Right lobe of liver (tissue), 6 donors: ENCODE measurements around the gene RNASEL. TPM values are rescaled to one million over a fixed set of nuclear protein-coding genes. Genes with fewer than 3 reads are reported as not detected.
"Not testable (repeated sequence)": the region's sequence is repeated elsewhere in the genome, so short reads cannot be mapped to it uniquely, and the experiment has no call there.

Experiments
- ATAC-seq, 4 donors: fragments of 200-7000 bp; cut with Tn5 transposase; one replicate each; pipeline ENCODE4 v1.9.1; 2020; ENCODE audit warnings: mild to moderate bottlenecking in 4 of 4, moderate library complexity in 4 of 4
- DNase-seq, 3 donors: peaks; one replicate each; pipeline ENCODE4 v3.0.0-alpha.2; 2020
- H3K27ac ChIP-seq, 3 donors: fragments of 200-600 bp; one replicate each; pipeline ENCODE4 v1.8.0; 2022
- H3K27me3 ChIP-seq, 2 donors: fragments of 200-600 bp; one replicate each; pipeline ENCODE4 v1.8.0; 2022
- H3K36me3 ChIP-seq, 4 donors: fragments of 200-600 bp; sonication (generic) in 1 of 4; one replicate each; pipeline versions ENCODE4 v1.5.1 to v1.8.0; 2017 to 2022; ENCODE audit warnings: control low read depth in 1 of 4
- H3K4me1 ChIP-seq, 4 donors: fragments of 200-600 bp; sonication (generic) in 1 of 4; one replicate each; pipeline versions ENCODE4 v1.5.1 to v1.8.0; 2017 to 2022; ENCODE audit warnings: control low read depth in 1 of 4
- H3K4me3 ChIP-seq, 3 donors: fragments of 200-600 bp; one replicate each; pipeline ENCODE4 v1.8.0; 2022
- H3K9me3 ChIP-seq, 4 donors: fragments of 200-600 bp; sonication (generic) in 1 of 4; one replicate each; pipeline versions ENCODE4 v1.5.1 to v1.8.0; 2017 to 2022; ENCODE audit warnings: control low read depth in 1 of 4
- POLR2A ChIP-seq: fragments of 450-650 bp; IDR thresholded peaks from one replicate; pipeline ENCODE4 v1.6.1; 2017; ENCODE audit warnings: antibody characterized with exemption, mild to moderate bottlenecking
- WGBS: methylation state at CpG from one replicate; pipeline ENCODE4 v1.1.6; 2018; ENCODE audit warnings: low coverage, low lambda C conversion rate; ENCODE audit not compliant: insufficient coverage; ENCODE audit errors: missing lambda C conversion rate; 5-methylcytosine and 5-hydroxymethylcytosine counted together
- intact Hi-C, 2 donors: fragments of 100-400 bp; cut with DNase I; formaldehyde crosslinking; loops; one replicate each; pipeline versions ENCODE4 v1.11.2 to v1.14.1; 2022
- small RNA-seq, 2 experiments: library from RNA; depleted of rRNA; stranded (forward); fragments of <200 nt; gene quantifications; one replicate each; pipeline ENCODE3, GENCODE V24; 2016
- total RNA-seq, 6 experiments: library from RNA; depleted of rRNA in 2 of 6; stranded (reverse); fragments of >200 nt in 2 of 6; fragmentation: NEBNext Ultra II Directional in 3 of 6; extraction: Animal tissue kit (Norgen Biotek cat#: 25700) in 3 of 6; gene quantifications; one replicate each; pipeline versions ENCODE4 v1.1.0 to v1.2.4, GENCODE V29; 2016 to 2023
- TF ChIP-seq, protein P1 (sequence below), 4 donors: fragments of 200-600 bp in 3 of 4; fragments of 450-650 bp in 1 of 4; IDR thresholded peaks; one replicate each; pipeline versions ENCODE4 v1.5.1 to v1.8.0; 2016 to 2022; ENCODE audit warnings: antibody characterized with exemption in 4 of 4, mild to moderate bottlenecking in 2 of 4
- donor health status: DM: no; HTN: yes; CAD: no.
- donor health status: DM: no; HTN: no; CAD: no.
- donor health status: DM: no; HTN: no; CAD: no.
- donor health status: DM: no; HTN: yes; CAD: no.
- donor health status: DM: no; HTN: yes; CAD: no.

The RNASEL gene
- total RNA-seq, 6 experiments from 2014 or later = 1.8 to 3.3 (median 2.1) TPM

DNA sequence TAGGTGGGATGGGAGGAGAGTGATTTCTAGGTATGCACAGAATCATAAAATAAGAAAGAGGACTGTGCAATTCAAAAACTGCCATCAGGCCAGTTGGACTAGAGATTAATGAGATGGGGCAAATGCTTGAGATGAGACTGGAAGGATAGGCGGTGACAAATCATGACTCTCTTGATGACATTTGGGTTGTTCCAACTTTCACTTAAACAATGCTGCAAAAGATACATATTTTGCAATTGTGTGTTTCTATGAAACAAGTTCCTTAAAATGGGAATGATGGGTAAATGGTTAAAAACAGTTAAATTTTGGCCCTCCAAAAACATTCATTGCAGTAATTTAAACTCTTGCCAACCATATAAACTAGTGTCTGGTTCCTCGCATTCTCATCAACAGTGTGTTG lies 55.2 kb downstream of the RNASEL start:
- intact Hi-C loops = no loop called here
- no peak for ATAC-seq
- Histone ChIP-seq H3K9me3 (no peaks in the 10 kb centered on the region), H3K4me1 (no peaks in the 10 kb centered on the region), H3K36me3 (no peaks in the 10 kb centered on the region), H3K4me3 (no peak overlapping the region), H3K27me3 (no peaks in the 10 kb centered on the region), H3K27ac (no peak overlapping the region)
- TF ChIP-seq, protein P1, sequence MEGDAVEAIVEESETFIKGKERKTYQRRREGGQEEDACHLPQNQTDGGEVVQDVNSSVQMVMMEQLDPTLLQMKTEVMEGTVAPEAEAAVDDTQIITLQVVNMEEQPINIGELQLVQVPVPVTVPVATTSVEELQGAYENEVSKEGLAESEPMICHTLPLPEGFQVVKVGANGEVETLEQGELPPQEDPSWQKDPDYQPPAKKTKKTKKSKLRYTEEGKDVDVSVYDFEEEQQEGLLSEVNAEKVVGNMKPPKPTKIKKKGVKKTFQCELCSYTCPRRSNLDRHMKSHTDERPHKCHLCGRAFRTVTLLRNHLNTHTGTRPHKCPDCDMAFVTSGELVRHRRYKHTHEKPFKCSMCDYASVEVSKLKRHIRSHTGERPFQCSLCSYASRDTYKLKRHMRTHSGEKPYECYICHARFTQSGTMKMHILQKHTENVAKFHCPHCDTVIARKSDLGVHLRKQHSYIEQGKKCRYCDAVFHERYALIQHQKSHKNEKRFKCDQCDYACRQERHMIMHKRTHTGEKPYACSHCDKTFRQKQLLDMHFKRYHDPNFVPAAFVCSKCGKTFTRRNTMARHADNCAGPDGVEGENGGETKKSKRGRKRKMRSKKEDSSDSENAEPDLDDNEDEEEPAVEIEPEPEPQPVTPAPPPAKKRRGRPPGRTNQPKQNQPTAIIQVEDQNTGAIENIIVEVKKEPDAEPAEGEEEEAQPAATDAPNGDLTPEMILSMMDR (IDR thresholded peaks at IDR 0.05) = no peak
- no peak for TF ChIP-seq POLR2A
- WGBS = 88% methylated on average over 2 of the region's 2 CpGs
- DNase-seq = no peak

- intact Hi-C loops, H3K36me3 ChIP-seq, H3K27ac ChIP-seq, DNase-seq, H3K4me3 ChIP-seq, H3K27me3 ChIP-seq, ATAC-seq, H3K9me3 ChIP-seq, H3K4me1 ChIP-seq: not testable (repeated sequence)
- 76% methylated on average over 5 of the region's 5 CpGs for WGBS
Measured at GRCh38 chr1:182528206-182528605, 60.9 kb downstream of the RNASEL start.

- intact Hi-C loops = no loop called here
- no peak for ATAC-seq
- no peaks in the 10 kb centered on the region for H3K27me3 ChIP-seq
- no peaks in the 10 kb centered on the region for H3K4me1 ChIP-seq
- H3K27ac ChIP-seq = no peak overlapping the region
- no peaks in the 10 kb centered on the region for H3K36me3 ChIP-seq
- DNase-seq = no peak
- no peak for TF ChIP-seq POLR2A
- TF ChIP-seq, protein P1 (IDR thresholded peaks at IDR 0.05) = no peak
- no peak overlapping the region for H3K4me3 ChIP-seq
- WGBS = 72% methylated on average over 2 of the region's 2 CpGs
- no peaks in the 10 kb centered on the region for H3K9me3 ChIP-seq
Measured at GRCh38 chr1:182527680-182528079, 61.4 kb downstream of the RNASEL start.

DNA sequence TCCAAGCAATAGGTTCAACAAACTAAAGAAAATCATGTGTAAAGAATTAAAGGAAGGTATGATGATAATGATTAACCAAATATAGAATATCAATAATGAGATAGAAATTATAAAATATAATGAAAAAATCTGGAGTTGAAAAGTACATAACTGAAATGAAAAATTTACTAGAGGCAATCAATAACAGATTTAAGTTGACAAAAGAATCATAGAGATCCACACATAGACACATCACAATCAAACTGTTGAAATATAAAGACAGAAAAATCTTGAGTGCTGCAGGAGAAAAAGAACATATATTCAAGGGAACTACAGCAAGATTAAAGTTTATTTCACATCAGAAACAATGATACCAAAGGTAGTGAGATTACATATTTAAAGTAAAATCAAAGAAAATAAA lies 63.7 kb downstream of the RNASEL start:
- ATAC-seq = no peak
- no peaks in the 10 kb centered on the region for H3K36me3 ChIP-seq
- TF ChIP-seq, protein P1 (IDR thresholded peaks at IDR 0.05) = no peak
- no peak for TF ChIP-seq POLR2A
- intact Hi-C loops = no loop called here
- H3K27ac ChIP-seq = no peak overlapping the region
- H3K27me3 ChIP-seq = no peaks in the 10 kb centered on the region
- no peaks in the 10 kb centered on the region for H3K4me1 ChIP-seq
- no peak for DNase-seq
- no peak overlapping the region for H3K4me3 ChIP-seq
- H3K9me3 ChIP-seq = no peaks in the 10 kb centered on the region

Small RNA genes within 50 kb of the gene (small RNA-seq; reads per million reads assigned to genes)
- gene RF00017 = 0 reads per million in 2 experiments

Other genes with a start within 250 kb of the RNASEL start
- gene GLUL, start 197.5 kb downstream of the RNASEL start, total RNA-seq = 100 to 1,000 TPM; 184 to 493 (median 389) TPM
- gene TEDDM1, start 188.6 kb downstream of the RNASEL start, total RNA-seq = not detected
- gene RGSL1, start 139.1 kb downstream of the RNASEL start, total RNA-seq = not detected
- 1 to 10 TPM in 3 of 6 experiments, under 1 TPM in 3; 0.15 to 3.4 (median 0.99) TPM for gene RGS16, start 15.1 kb upstream of the RNASEL start, total RNA-seq
- gene RGS8, start 95.3 kb upstream of the RNASEL start, total RNA-seq = not detected
- 10 to 100 TPM; 10.1 to 28.1 (median 14.4) TPM for gene NPL, start 200.5 kb upstream of the RNASEL start, total RNA-seq